Measurements from ENCODE around the gene NEK5. TPM values are rescaled to one million over a fixed set of nuclear protein-coding genes. Genes with fewer than 3 reads are reported as not detected.
"Not testable (repeated sequence)": the region's sequence is repeated elsewhere in the genome, so short reads cannot be mapped to it uniquely, and the experiment has no call there.

Gene NEK5
- total and polyA plus RNA-seq, 2 of the 8 experiments (the other 6 are each of a cell fraction or from before 2014, with no cell fraction given): 0.12 to 0.35 TPM

DNA sequence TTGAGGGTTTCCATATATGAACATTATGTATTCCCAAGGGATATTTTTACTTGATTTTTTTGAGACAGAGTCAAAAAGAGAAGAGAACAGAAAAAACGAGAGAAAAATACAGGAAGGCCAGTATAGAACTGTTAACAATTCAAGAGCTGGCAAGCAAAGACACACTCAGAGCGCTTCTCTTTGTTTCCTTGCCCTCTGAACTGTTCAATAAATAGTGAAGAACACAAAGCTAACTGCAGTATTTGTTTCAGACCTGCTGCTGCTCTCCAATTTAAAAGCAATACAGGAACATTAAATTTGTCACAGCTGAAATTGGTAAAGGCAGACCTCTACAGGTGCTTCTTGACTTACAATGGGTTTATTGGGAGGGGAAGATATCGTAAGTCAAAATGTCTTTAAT is 44.5 kb upstream of the NEK5 start (continued):
- TF ChIP-seq CEBPB (IDR thresholded peaks at IDR 0.05; ENCODE audit: low read depth, low read length) (no peak), CHD1 (IDR thresholded peaks at IDR 0.05; ENCODE audit: low read depth, low read length) (no peak), POLR2AphosphoS5 (IDR thresholded peaks at IDR 0.05; ENCODE audit: low read depth, low read length) (no peak), SP2 (IDR thresholded peaks at IDR 0.05; ENCODE audit: low read length) (no peak)
- TF ChIP-seq, protein P1, sequence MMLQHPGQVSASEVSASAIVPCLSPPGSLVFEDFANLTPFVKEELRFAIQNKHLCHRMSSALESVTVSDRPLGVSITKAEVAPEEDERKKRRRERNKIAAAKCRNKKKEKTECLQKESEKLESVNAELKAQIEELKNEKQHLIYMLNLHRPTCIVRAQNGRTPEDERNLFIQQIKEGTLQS (IDR thresholded peaks at IDR 0.05; ENCODE audit: insufficient read depth, low read depth, low read length): no peak
- TF ChIP-seq, protein P2, sequence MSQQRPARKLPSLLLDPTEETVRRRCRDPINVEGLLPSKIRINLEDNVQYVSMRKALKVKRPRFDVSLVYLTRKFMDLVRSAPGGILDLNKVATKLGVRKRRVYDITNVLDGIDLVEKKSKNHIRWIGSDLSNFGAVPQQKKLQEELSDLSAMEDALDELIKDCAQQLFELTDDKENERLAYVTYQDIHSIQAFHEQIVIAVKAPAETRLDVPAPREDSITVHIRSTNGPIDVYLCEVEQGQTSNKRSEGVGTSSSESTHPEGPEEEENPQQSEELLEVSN (IDR thresholded peaks at IDR 0.05): no peak

- FAIRE-seq; CTCF ChIA-PET (ENCODE audit: partially characterized antibody); H3K4me3 ChIP-seq (ENCODE audit: extremely low read depth in 1 of 4, insufficient read depth in 2 of 4, low read depth in 3 of 4, low read length in 4 of 4): not testable (repeated sequence)
Observed at GRCh38 chr13:52171686-52172085, 42.8 kb upstream of the NEK5 start.

More at GRCh38 chr13:52171686-52172085, 42.8 kb upstream of the NEK5 start:
- not testable (repeated sequence) for H4K5ac ChIP-seq (ENCODE audit: insufficient read length, low read depth, low read length); H3K14ac ChIP-seq (ENCODE audit: insufficient read length); H3K23ac ChIP-seq (ENCODE audit: insufficient read length); H3K56ac ChIP-seq (replicated peaks; ENCODE audit: insufficient read length, low read depth, low read length); H2BK120ac ChIP-seq (replicated peaks; ENCODE audit: low read depth, low read length); H2BK15ac ChIP-seq (ENCODE audit: low read length); H3K27ac ChIP-seq (ENCODE audit: low read depth, low read length); H3K9ac ChIP-seq (replicated peaks in 1 of 4; ENCODE audit: extremely low read depth in 1 of 4, low read depth in 3 of 4, low read length in 3 of 4); H2BK20ac ChIP-seq (ENCODE audit: low read length); H2BK5ac ChIP-seq (ENCODE audit: low read depth, low read length); H3K18ac ChIP-seq (ENCODE audit: extremely low read depth, low read length); DNase-seq (ENCODE audit: low read depth in 1 of 2, low spot score in 2 of 2); H2BK12ac ChIP-seq (ENCODE audit: low read depth, low read length); H3K23me2 ChIP-seq (ENCODE audit: low read depth, low read length); H4K8ac ChIP-seq (ENCODE audit: extremely low read depth, insufficient read depth, low read length); H3K27me3 ChIP-seq (replicated peaks in 1 of 4; ENCODE audit: control insufficient read depth in 3 of 4, extremely low read depth in 1 of 4, insufficient read depth in 3 of 4, low read length in 3 of 4); H2AFZ ChIP-seq (ENCODE audit: low read length); H3K4me2 ChIP-seq (ENCODE audit: insufficient read depth in 1 of 2, low read depth in 2 of 2, low read length in 2 of 2); H3K79me1 ChIP-seq (ENCODE audit: low read depth, low read length); H3K4me1 ChIP-seq (replicated peaks in 1 of 4; ENCODE audit: control insufficient read depth in 3 of 4, insufficient read depth in 4 of 4, low read length in 3 of 4); H3K79me2 ChIP-seq (ENCODE audit: control insufficient read depth in 1 of 2, insufficient read depth in 2 of 2, low read length in 2 of 2); H3K4ac ChIP-seq (replicated peaks; ENCODE audit: insufficient read length, low read depth, low read length); H2AK5ac ChIP-seq (ENCODE audit: low read depth, low read length); H4K20me1 ChIP-seq (replicated peaks in 1 of 2; ENCODE audit: control insufficient read depth in 1 of 2, insufficient read depth in 2 of 2, low read length in 2 of 2); H3K9me3 ChIP-seq (ENCODE audit: insufficient read depth in 2 of 2, low read depth in 1 of 2, low read length in 1 of 2); H4K91ac ChIP-seq (replicated peaks; ENCODE audit: insufficient read length, low read length)
- POLR2A ChIA-PET (ENCODE audit: partially characterized antibody): interaction anchor here (0.9 kb wide), 1 partner anchor 15 kb away, joined by 3 read pairs; no protein-coding TSS in a partner anchor
- 75% methylated on average over 1 of the region's 1 CpG; no CpG with 5 or more reads in 1 of the 2 experiments for WGBS, 2 experiments (ENCODE audit: extremely low coverage in 1 of 2, insufficient coverage in 1 of 2, insufficient read length in 1 of 2, insufficient replicate concordance in 2 of 2, low coverage in 1 of 2, low lambda C conversion rate in 2 of 2, missing lambda C conversion rate in 1 of 2)
- peaks cover 0 to 53% (median 8%) of the 10 kb centered on the region in 4 experiments; a peak in 5 of 8 replicates for H3K36me3 ChIP-seq (ENCODE audit: control insufficient read depth in 2 of 4, insufficient read depth in 4 of 4, low read length in 3 of 4)

Data from H1 (cell line).